GM21447 (cell line): ENCODE data around the gene PIGC.
A peak's percentile ranks its signal among the peaks of the same experiment; 100 is the strongest.
"Not testable (repeated sequence)": the region's sequence is repeated elsewhere in the genome, so short reads cannot be mapped to it uniquely, and the experiment has no call there.

Experiments
- ATAC-seq: cut with Tn5 transposase; IDR thresholded peaks from one replicate; pipeline ENCODE4 v1.9.1; 2021; ENCODE audit not compliant: unreplicated experiment

The PIGC gene

GRCh38 chr1:172467446-172467845 lies 23.6 kb upstream of the PIGC start:
- no peak for ATAC-seq

- ATAC-seq = no peak
Observed at GRCh38 chr1:172466795-172467407, 23.0 kb upstream of the PIGC start.

- no peak for ATAC-seq
Observed at GRCh38 chr1:172465617-172466016, 21.7 kb upstream of the PIGC start.

- ATAC-seq = no peak
Observed at GRCh38 chr1:172460887-172461315, 17.0 kb upstream of the PIGC start.

GRCh38 chr1:172460177-172460576 lies 16.3 kb upstream of the PIGC start:
- no peak for ATAC-seq

GRCh38 chr1:172457479-172458130 lies 13.7 kb upstream of the PIGC start:
- ATAC-seq = no peak

- ATAC-seq = no peak
Observed at GRCh38 chr1:172456344-172456769, 12.5 kb upstream of the PIGC start.

- ATAC-seq = no peak
Observed at GRCh38 chr1:172455451-172455850, 11.6 kb upstream of the PIGC start.

- ATAC-seq = no peak
Observed at GRCh38 chr1:172453607-172454006, 9.7 kb upstream of the PIGC start.

- no peak for ATAC-seq
Observed at GRCh38 chr1:172453153-172453545, 9.3 kb upstream of the PIGC start.

GRCh38 chr1:172452536-172453152 lies 8.8 kb upstream of the PIGC start:
- ATAC-seq = no peak

GRCh38 chr1:172451002-172451443 lies 7.2 kb upstream of the PIGC start:
- no peak for ATAC-seq

- no peak for ATAC-seq
Observed at GRCh38 chr1:172450524-172450885, 6.6 kb upstream of the PIGC start.

- peak; percentile 93 for ATAC-seq
Observed at GRCh38 chr1:172449585-172450523, 6.0 kb upstream of the PIGC start.

- ATAC-seq = no peak
Observed at GRCh38 chr1:172448995-172449584, 5.2 kb upstream of the PIGC start.

GRCh38 chr1:172447641-172448040 lies 3.8 kb upstream of the PIGC start:
- no peak for ATAC-seq

GRCh38 chr1:172446547-172446946 lies 2.7 kb upstream of the PIGC start:
- ATAC-seq = no peak

- ATAC-seq = no peak
Observed at GRCh38 chr1:172442843-172443565, 865 bp downstream of the PIGC start.

- ATAC-seq = no peak
Observed at GRCh38 chr1:172442404-172442803, 1.5 kb downstream of the PIGC start.

- ATAC-seq = not testable (repeated sequence)
Observed at GRCh38 chr1:172437183-172437582, 6.7 kb downstream of the PIGC start.
